GM21786 (cell line): Measurements from ENCODE around the gene SLMAP.
A peak's percentile ranks its signal among the peaks of the same experiment; 100 is the strongest.

ENCODE experiments used
- ATAC-seq: cut with Tn5 transposase; IDR thresholded peaks from one replicate; pipeline ENCODE4 v1.9.1; 2021; ENCODE audit not compliant: unreplicated experiment

Gene SLMAP

GRCh38 chr3:57935539-57935938, 179.4 kb downstream of the SLMAP start:
- ATAC-seq, result no peak

- ATAC-seq, result no peak
Measured at GRCh38 chr3:57937092-57937491, 181.0 kb downstream of the SLMAP start.

GRCh38 chr3:57939775-57940174, 183.7 kb downstream of the SLMAP start:
- no peak for ATAC-seq

- ATAC-seq, result no peak
Measured at GRCh38 chr3:57942388-57942787, 186.3 kb downstream of the SLMAP start.

GRCh38 chr3:57942872-57943283, 186.8 kb downstream of the SLMAP start:
- ATAC-seq, result no peak

- ATAC-seq, result no peak
Measured at GRCh38 chr3:57943525-57944495, 187.7 kb downstream of the SLMAP start.

GRCh38 chr3:57946970-57947381, 190.9 kb downstream of the SLMAP start:
- no peak for ATAC-seq

- no peak for ATAC-seq
Measured at GRCh38 chr3:57948080-57948671, 192.1 kb downstream of the SLMAP start.

GRCh38 chr3:57948781-57949242, 192.7 kb downstream of the SLMAP start:
- no peak for ATAC-seq

GRCh38 chr3:57949344-57949743, 193.2 kb downstream of the SLMAP start:
- no peak for ATAC-seq

- no peak for ATAC-seq
Measured at GRCh38 chr3:57949785-57950615, 193.9 kb downstream of the SLMAP start.

GRCh38 chr3:57951066-57951882, 195.2 kb downstream of the SLMAP start:
- no peak for ATAC-seq

- no peak for ATAC-seq
Measured at GRCh38 chr3:57952208-57952631, 196.1 kb downstream of the SLMAP start.

- no peak for ATAC-seq
Measured at GRCh38 chr3:57952651-57953050, 196.5 kb downstream of the SLMAP start.

- ATAC-seq, result no peak
Measured at GRCh38 chr3:57953576-57953975, 197.5 kb downstream of the SLMAP start.

GRCh38 chr3:57956119-57956832, 200.2 kb downstream of the SLMAP start:
- no peak for ATAC-seq

GRCh38 chr3:57956833-57957174, 200.7 kb downstream of the SLMAP start:
- no peak for ATAC-seq

GRCh38 chr3:57957824-57958223, 201.7 kb downstream of the SLMAP start:
- no peak for ATAC-seq

GRCh38 chr3:57958642-57959422, 202.7 kb downstream of the SLMAP start:
- ATAC-seq, result peak; percentile 28
